ENCODE measurements around the gene CELF4. TPM values are rescaled to one million over a fixed set of nuclear protein-coding genes. Genes with fewer than 3 reads are reported as not detected.

CELF4 gene
- total and polyA plus RNA-seq, 9 donors: 0.18 to 2.0 (median 1.1) TPM

- Histone ChIP-seq H3K27me3 (ENCODE audit: control insufficient read depth, insufficient read depth, low read length) (no peaks in the 10 kb centered on the region), H3K4me1 (ENCODE audit: control insufficient read depth, insufficient read depth, low read length) (peaks cover 5% of the 10 kb centered on the region), H3K4me3 (ENCODE audit: low read length) (no peak overlapping the region), H3K27ac (ENCODE audit: low read length) (no peak overlapping the region), H3K9me3 (replicated peaks; ENCODE audit: control insufficient read depth, low read depth, low read length) (no peaks in the 10 kb centered on the region), H3K36me3 (ENCODE audit: control insufficient read depth, insufficient read depth, low read length) (no peaks in the 10 kb centered on the region)
- 35% methylated on average over 7 of the region's 8 CpGs for WGBS (ENCODE audit: insufficient coverage)
- no peak for DNase-seq
These were observed 107.8 kb downstream of the CELF4 start for GRCh38 chr18:37457753-37458152.

GRCh38 chr18:37457341-37457740, 108.3 kb downstream of the CELF4 start:
- Histone ChIP-seq H3K4me3 (ENCODE audit: low read length) (no peak overlapping the region), H3K27ac (ENCODE audit: low read length) (no peak overlapping the region)
- WGBS (ENCODE audit: insufficient coverage): 50% methylated on average over 2 of the region's 3 CpGs

GRCh38 chr18:37456873-37457272, 108.7 kb downstream of the CELF4 start:
- 87% methylated on average over 4 of the region's 5 CpGs for WGBS (ENCODE audit: insufficient coverage)
- H3K4me3 ChIP-seq (ENCODE audit: low read length): no peak overlapping the region
- DNase-seq: no peak
- no peaks in the 10 kb centered on the region for H3K36me3 ChIP-seq (ENCODE audit: control insufficient read depth, insufficient read depth, low read length)
- no peaks in the 10 kb centered on the region for H3K27me3 ChIP-seq (ENCODE audit: control insufficient read depth, insufficient read depth, low read length)
- H3K4me1 ChIP-seq (ENCODE audit: control insufficient read depth, insufficient read depth, low read length): peaks cover 5% of the 10 kb centered on the region
- H3K9me3 ChIP-seq (replicated peaks; ENCODE audit: control insufficient read depth, low read depth, low read length): no peaks in the 10 kb centered on the region
- H3K27ac ChIP-seq (ENCODE audit: low read length): no peak overlapping the region

More at GRCh38 chr18:37457341-37457740, 108.3 kb downstream of the CELF4 start:
- Histone ChIP-seq H3K36me3 (ENCODE audit: control insufficient read depth, insufficient read depth, low read length) (no peaks in the 10 kb centered on the region), H3K9me3 (replicated peaks; ENCODE audit: control insufficient read depth, low read depth, low read length) (no peaks in the 10 kb centered on the region), H3K4me1 (ENCODE audit: control insufficient read depth, insufficient read depth, low read length) (peaks cover 5% of the 10 kb centered on the region), H3K27me3 (ENCODE audit: control insufficient read depth, insufficient read depth, low read length) (no peaks in the 10 kb centered on the region)
- DNase-seq: no peak

- WGBS (ENCODE audit: insufficient coverage): 71% methylated on average over 5 of the region's 5 CpGs
These were observed 109.2 kb downstream of the CELF4 start for GRCh38 chr18:37456395-37456794.

GRCh38 chr18:37453752-37454151, 111.8 kb downstream of the CELF4 start:
- DNase-seq: no peak
- no peaks in the 10 kb centered on the region for H3K9me3 ChIP-seq (replicated peaks; ENCODE audit: control insufficient read depth, low read depth, low read length)
- 19% methylated on average over 2 of the region's 3 CpGs for WGBS (ENCODE audit: insufficient coverage)
- no peak overlapping the region for H3K27ac ChIP-seq (ENCODE audit: low read length)
- H3K36me3 ChIP-seq (ENCODE audit: control insufficient read depth, insufficient read depth, low read length): no peaks in the 10 kb centered on the region
- H3K27me3 ChIP-seq (ENCODE audit: control insufficient read depth, insufficient read depth, low read length): no peaks in the 10 kb centered on the region
- H3K4me1 ChIP-seq (ENCODE audit: control insufficient read depth, insufficient read depth, low read length): peaks cover 11% of the 10 kb centered on the region
- no peak overlapping the region for H3K4me3 ChIP-seq (ENCODE audit: low read length)

More at GRCh38 chr18:37456395-37456794, 109.2 kb downstream of the CELF4 start:
- H3K36me3 ChIP-seq (ENCODE audit: control insufficient read depth, insufficient read depth, low read length): no peaks in the 10 kb centered on the region
- no peaks in the 10 kb centered on the region for H3K27me3 ChIP-seq (ENCODE audit: control insufficient read depth, insufficient read depth, low read length)
- no peak for DNase-seq
- H3K9me3 ChIP-seq (replicated peaks; ENCODE audit: control insufficient read depth, low read depth, low read length): no peaks in the 10 kb centered on the region
- H3K4me1 ChIP-seq (ENCODE audit: control insufficient read depth, insufficient read depth, low read length): peaks cover 5% of the 10 kb centered on the region
- no peak overlapping the region for H3K4me3 ChIP-seq (ENCODE audit: low read length)
- no peak overlapping the region for H3K27ac ChIP-seq (ENCODE audit: low read length)

GRCh38 chr18:37452682-37453385, 112.8 kb downstream of the CELF4 start:
- Histone ChIP-seq H3K9me3 (replicated peaks; ENCODE audit: control insufficient read depth, low read depth, low read length) (no peaks in the 10 kb centered on the region), H3K4me3 (ENCODE audit: low read length) (no peak overlapping the region), H3K27ac (ENCODE audit: low read length) (no peak overlapping the region), H3K27me3 (ENCODE audit: control insufficient read depth, insufficient read depth, low read length) (no peaks in the 10 kb centered on the region), H3K36me3 (ENCODE audit: control insufficient read depth, insufficient read depth, low read length) (no peaks in the 10 kb centered on the region), H3K4me1 (ENCODE audit: control insufficient read depth, insufficient read depth, low read length) (peaks cover 11% of the 10 kb centered on the region)
- DNase-seq: no peak
- WGBS (ENCODE audit: insufficient coverage): 53% methylated on average over 3 of the region's 4 CpGs

DNA sequence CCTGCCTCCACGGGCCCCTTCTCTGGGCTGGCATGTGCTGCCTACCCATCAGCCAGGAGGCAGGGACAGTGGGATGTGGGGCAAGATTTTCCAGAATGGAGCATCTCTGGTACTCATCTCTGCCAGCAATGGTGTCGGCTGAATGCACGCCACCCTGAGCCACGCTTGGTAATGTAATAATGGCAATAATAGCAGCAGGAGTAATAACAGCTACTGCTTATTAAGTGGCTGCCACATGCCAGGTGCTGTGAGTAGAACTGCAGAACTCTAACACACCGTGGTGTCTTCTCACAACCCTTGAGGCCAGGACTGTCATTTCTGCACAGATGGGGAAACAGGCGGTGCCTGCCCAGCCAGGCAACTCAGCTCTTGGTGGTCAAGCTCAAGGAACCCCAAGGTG, 113.6 kb downstream of the CELF4 start:
- no peaks in the 10 kb centered on the region for H3K27me3 ChIP-seq (ENCODE audit: control insufficient read depth, insufficient read depth, low read length)
- H3K4me3 ChIP-seq (ENCODE audit: low read length): no peak overlapping the region
- no peaks in the 10 kb centered on the region for H3K36me3 ChIP-seq (ENCODE audit: control insufficient read depth, insufficient read depth, low read length)
- no peak overlapping the region for H3K27ac ChIP-seq (ENCODE audit: low read length)
- H3K9me3 ChIP-seq (replicated peaks; ENCODE audit: control insufficient read depth, low read depth, low read length): no peaks in the 10 kb centered on the region
- H3K4me1 ChIP-seq (ENCODE audit: control insufficient read depth, insufficient read depth, low read length): peaks cover 11% of the 10 kb centered on the region
- no peak for DNase-seq
- WGBS (ENCODE audit: insufficient coverage): 73% methylated on average over 5 of the region's 6 CpGs

GRCh38 chr18:37451239-37451825, 114.3 kb downstream of the CELF4 start:
- H3K27me3 ChIP-seq (ENCODE audit: control insufficient read depth, insufficient read depth, low read length): no peaks in the 10 kb centered on the region

DNA sequence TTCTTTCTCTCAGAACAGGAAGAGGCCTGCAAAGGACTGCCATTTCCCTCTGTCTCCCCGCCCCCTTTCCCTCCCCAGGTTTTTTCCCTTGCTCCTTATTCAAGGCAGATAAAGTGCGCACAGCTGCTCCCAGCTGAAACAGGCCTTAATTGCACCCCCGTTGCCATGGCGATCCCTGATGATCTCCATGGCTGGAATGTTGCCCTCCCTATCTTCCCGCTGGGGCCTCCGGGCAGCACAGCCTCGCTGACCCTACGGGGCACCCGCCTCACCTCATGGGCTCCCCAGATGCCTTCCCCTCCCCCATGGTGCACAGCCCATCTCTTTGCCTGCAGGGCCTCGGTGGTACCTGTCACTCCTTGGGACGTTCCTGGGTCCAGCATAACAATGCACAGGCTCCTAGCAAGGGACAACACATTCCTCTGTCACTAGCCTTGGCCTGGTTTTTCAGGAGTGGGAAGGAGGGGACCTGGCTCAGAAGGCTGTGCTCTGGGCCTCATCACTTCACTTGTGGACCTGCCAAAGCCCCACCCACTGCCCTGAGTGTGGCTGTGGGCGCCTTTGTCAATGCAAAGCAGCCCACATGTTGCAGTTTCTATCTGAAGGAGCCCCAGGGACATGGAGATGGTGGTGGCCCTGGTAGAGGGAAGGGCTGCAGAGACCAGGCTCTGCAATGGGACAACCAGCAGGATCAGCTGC, 115.0 kb downstream of the CELF4 start:
- Histone ChIP-seq H3K4me3 (ENCODE audit: low read length) (no peak overlapping the region), H3K27me3 (ENCODE audit: control insufficient read depth, insufficient read depth, low read length) (no peaks in the 10 kb centered on the region), H3K27ac (ENCODE audit: low read length) (no peak overlapping the region), H3K36me3 (ENCODE audit: control insufficient read depth, insufficient read depth, low read length) (no peaks in the 10 kb centered on the region), H3K4me1 (ENCODE audit: control insufficient read depth, insufficient read depth, low read length) (peaks cover 11% of the 10 kb centered on the region), H3K9me3 (replicated peaks; ENCODE audit: control insufficient read depth, low read depth, low read length) (no peaks in the 10 kb centered on the region)
- 22% methylated on average over 10 of the region's 12 CpGs for WGBS (ENCODE audit: insufficient coverage)
- DNase-seq: peak; percentile 41

More at GRCh38 chr18:37451239-37451825, 114.3 kb downstream of the CELF4 start:
- Histone ChIP-seq H3K4me1 (ENCODE audit: control insufficient read depth, insufficient read depth, low read length) (peaks cover 11% of the 10 kb centered on the region), H3K4me3 (ENCODE audit: low read length) (no peak overlapping the region), H3K36me3 (ENCODE audit: control insufficient read depth, insufficient read depth, low read length) (no peaks in the 10 kb centered on the region), H3K9me3 (replicated peaks; ENCODE audit: control insufficient read depth, low read depth, low read length) (no peaks in the 10 kb centered on the region), H3K27ac (ENCODE audit: low read length) (no peak overlapping the region)
- 93% methylated on average over 11 of the region's 14 CpGs for WGBS (ENCODE audit: insufficient coverage)
- DNase-seq: no peak

DNA sequence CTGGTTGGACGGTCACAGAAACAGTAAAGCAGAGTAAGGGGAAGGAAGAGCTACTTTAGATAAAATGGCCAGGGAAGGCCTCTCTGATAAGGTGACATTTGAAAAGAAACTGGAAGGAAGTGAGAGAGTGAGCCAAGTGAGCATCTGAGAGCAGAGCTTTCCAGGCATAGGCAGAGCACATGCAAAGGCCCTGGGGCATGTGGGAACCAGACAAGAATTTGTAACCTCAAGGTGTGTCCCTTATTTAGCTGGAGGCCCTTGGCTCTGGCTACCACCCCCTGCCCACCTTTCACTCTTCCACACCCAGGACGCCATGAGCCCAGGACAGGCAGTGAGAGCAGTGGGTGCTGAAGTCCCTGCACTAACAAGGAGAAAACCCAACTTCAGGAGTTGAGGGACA, 116.0 kb downstream of the CELF4 start:
- H3K9me3 ChIP-seq (replicated peaks; ENCODE audit: control insufficient read depth, low read depth, low read length): no peaks in the 10 kb centered on the region
- no peak overlapping the region for H3K4me3 ChIP-seq (ENCODE audit: low read length)
- peaks cover 11% of the 10 kb centered on the region for H3K4me1 ChIP-seq (ENCODE audit: control insufficient read depth, insufficient read depth, low read length)
- H3K27me3 ChIP-seq (ENCODE audit: control insufficient read depth, insufficient read depth, low read length): no peaks in the 10 kb centered on the region
- DNase-seq: no peak
- WGBS (ENCODE audit: insufficient coverage): 75% methylated on average over 1 of the region's 2 CpGs
- no peak overlapping the region for H3K27ac ChIP-seq (ENCODE audit: low read length)
- H3K36me3 ChIP-seq (ENCODE audit: control insufficient read depth, insufficient read depth, low read length): no peaks in the 10 kb centered on the region

Measured in muscle of leg (tissue), 11 donors.